Tibial nerve (tissue), 4 donors: ENCODE data around the gene PTPRJ. TPM values are rescaled to one million over a fixed set of nuclear protein-coding genes. Genes with fewer than 3 reads are reported as not detected.

Experiments
- DNase-seq, 2 donors: peaks; one replicate each; pipeline ENCODE4 v3.0.0-alpha.2; 2019; ENCODE audit warnings: low spot score in 2 of 2
- H3K27ac ChIP-seq, 4 donors: fragments of 200-600 bp; sonication (generic) in 3 of 4; one replicate each; pipeline ENCODE4 v1.5.1; 2017 to 2019; ENCODE audit warnings: mild to moderate bottlenecking in 1 of 4
- H3K27me3 ChIP-seq, 2 donors: fragments of 200-600 bp; sonication (generic) in 1 of 2; one replicate each; pipeline versions ENCODE4 v1.5.1 to v1.6.0; 2017 to 2019
- H3K36me3 ChIP-seq, 3 donors: fragments of 200-600 bp; sonication (generic); one replicate each; pipeline ENCODE4 v1.5.1; 2018 to 2019
- H3K4me1 ChIP-seq, 4 donors: fragments of 200-600 bp; sonication (generic) in 3 of 4; one replicate each; pipeline ENCODE4 v1.5.1; 2017 to 2019
- H3K4me3 ChIP-seq, 4 donors: fragments of 200-600 bp; sonication (generic) in 3 of 4; one replicate each; pipeline ENCODE4 v1.5.1; 2017 to 2019; ENCODE audit warnings: mild to moderate bottlenecking in 1 of 4, moderate library complexity in 1 of 4
- H3K9me3 ChIP-seq, 4 donors: fragments of 200-600 bp; sonication (generic) in 3 of 4; one replicate each; pipeline ENCODE4 v1.5.1; 2017 to 2019
- EP300 ChIP-seq, 2 donors: sonication (generic); formaldehyde crosslinking; IDR thresholded peaks; one replicate each; pipeline ENCODE4 v1.6.1; 2017; ENCODE audit warnings: antibody characterized with exemption in 2 of 2, mild to moderate bottlenecking in 1 of 2
- POLR2A ChIP-seq, 2 donors: fragments of 450-650 bp; IDR thresholded peaks; one replicate each; pipeline ENCODE4 v1.6.1; 2017; ENCODE audit warnings: antibody characterized with exemption in 2 of 2, mild to moderate bottlenecking in 2 of 2, moderate library complexity in 2 of 2
- WGBS, 2 donors: methylation state at CpG; one replicate each; pipeline ENCODE4 v1.1.5; 2018; 5-methylcytosine and 5-hydroxymethylcytosine counted together
- total RNA-seq, 4 donors: library from RNA; depleted of rRNA; stranded (reverse); fragments of >200 nt; gene quantifications; one replicate each; pipeline ENCODE4 v1.1.0, GENCODE V29; 2016
- TF ChIP-seq, protein P1 (sequence below), 5 experiments: fragments of 200-600 bp in 3 of 5; fragments of 450-650 bp in 2 of 5; sonication (generic) in 3 of 5; IDR thresholded peaks; one replicate each; pipeline ENCODE4 v1.5.1; 2016 to 2019; ENCODE audit warnings: antibody characterized with exemption in 5 of 5, mild to moderate bottlenecking in 3 of 5, moderate library complexity in 2 of 5

Gene PTPRJ
- total RNA-seq, 4 donors from 2014 or later = 20.5 to 24.3 (median 22.3) TPM

DNA sequence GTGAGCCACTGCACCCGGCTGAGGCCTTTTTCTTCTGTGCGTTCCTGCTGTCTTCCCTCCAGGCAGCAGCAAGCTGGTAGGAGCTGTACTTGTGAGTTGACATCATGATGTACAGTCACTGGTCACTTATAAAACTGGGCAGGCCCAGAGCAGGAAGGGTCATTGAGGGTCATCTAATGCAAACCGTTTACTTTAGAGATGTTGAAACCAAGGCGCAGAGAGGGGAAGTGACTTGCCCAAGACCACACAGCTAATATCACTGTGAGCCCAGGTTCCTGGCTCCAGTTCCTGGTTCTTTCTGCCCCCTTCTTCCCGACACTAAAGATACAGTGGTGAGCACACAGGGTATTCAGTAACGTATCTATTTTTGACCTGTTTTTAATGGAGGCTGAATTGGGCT lies 27.3 kb downstream of the PTPRJ start:
- Histone ChIP-seq H3K4me1 (peaks cover 4 to 74% (median 31%) of the 10 kb centered on the region in 4 donors), H3K27ac (no peak overlapping the region), H3K4me3 (no peak overlapping the region), H3K36me3 (no peaks in the 10 kb centered on the region), H3K27me3 (no peaks in the 10 kb centered on the region), H3K9me3 (no peaks in the 10 kb centered on the region)
- 81 to 82% methylated on average over 6 of the region's 6 CpGs for WGBS, 2 donors
- no peak for DNase-seq
- TF ChIP-seq EP300 (IDR thresholded peaks at IDR 0.05) (no peak), POLR2A (IDR thresholded peaks at IDR 0.05) (no peak)
- TF ChIP-seq, protein P1, sequence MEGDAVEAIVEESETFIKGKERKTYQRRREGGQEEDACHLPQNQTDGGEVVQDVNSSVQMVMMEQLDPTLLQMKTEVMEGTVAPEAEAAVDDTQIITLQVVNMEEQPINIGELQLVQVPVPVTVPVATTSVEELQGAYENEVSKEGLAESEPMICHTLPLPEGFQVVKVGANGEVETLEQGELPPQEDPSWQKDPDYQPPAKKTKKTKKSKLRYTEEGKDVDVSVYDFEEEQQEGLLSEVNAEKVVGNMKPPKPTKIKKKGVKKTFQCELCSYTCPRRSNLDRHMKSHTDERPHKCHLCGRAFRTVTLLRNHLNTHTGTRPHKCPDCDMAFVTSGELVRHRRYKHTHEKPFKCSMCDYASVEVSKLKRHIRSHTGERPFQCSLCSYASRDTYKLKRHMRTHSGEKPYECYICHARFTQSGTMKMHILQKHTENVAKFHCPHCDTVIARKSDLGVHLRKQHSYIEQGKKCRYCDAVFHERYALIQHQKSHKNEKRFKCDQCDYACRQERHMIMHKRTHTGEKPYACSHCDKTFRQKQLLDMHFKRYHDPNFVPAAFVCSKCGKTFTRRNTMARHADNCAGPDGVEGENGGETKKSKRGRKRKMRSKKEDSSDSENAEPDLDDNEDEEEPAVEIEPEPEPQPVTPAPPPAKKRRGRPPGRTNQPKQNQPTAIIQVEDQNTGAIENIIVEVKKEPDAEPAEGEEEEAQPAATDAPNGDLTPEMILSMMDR (IDR thresholded peaks at IDR 0.05) = no peak

- WGBS, 2 donors = 68 to 79% methylated on average over 4 of the region's 4 CpGs
- Histone ChIP-seq H3K9me3 (no peaks in the 10 kb centered on the region), H3K4me3 (no peak overlapping the region), H3K4me1 (peaks cover 4 to 74% (median 33%) of the 10 kb centered on the region in 4 donors), H3K36me3 (no peaks in the 10 kb centered on the region), H3K27me3 (no peaks in the 10 kb centered on the region), H3K27ac (no peak overlapping the region)
- no peak for DNase-seq
- TF ChIP-seq EP300 (IDR thresholded peaks at IDR 0.05) = no peak
- no peak for TF ChIP-seq POLR2A (IDR thresholded peaks at IDR 0.05)
- TF ChIP-seq, protein P1 (IDR thresholded peaks at IDR 0.05) = no peak
Observed at GRCh38 chr11:48008951-48009270, 28.6 kb downstream of the PTPRJ start.

DNA sequence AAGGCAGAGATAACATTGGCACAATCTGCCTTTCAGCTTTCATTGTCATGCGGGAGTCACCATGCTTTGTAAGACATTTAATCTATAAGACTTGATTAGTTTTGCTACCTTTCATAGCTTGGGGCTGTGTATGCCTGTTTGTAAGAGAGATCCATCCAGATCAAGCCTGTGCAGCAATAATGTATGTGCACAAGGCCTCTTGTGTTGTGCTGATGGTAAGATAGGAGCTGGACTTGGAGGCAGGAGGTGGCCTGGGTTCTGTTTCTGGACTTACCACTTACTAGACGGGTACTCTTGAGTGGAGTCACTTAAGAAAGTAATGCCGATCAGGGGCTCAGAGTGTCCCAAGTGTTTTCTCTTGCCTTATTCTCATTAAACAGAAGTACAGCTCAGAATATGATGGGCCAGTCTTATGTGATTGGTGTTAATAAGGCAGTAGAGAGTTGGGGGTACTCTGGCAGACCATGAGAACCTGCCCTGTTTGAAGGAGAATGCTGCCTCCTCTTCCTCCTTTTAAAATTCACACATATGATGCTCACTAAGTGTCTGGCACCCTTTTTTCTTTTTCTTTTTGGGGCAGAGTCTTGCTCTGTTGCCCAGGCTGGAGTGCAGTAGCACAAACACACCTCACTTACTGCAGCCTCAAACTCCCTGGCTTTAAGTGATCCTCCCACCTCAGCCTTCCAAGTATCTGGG lies 30.9 kb downstream of the PTPRJ start:
- 90 to 91% methylated on average over 3 of the region's 3 CpGs for WGBS, 2 donors
- no peaks in the 10 kb centered on the region for H3K9me3 ChIP-seq
- no peaks in the 10 kb centered on the region for H3K36me3 ChIP-seq
- no peak for DNase-seq
- H3K27ac ChIP-seq = peak overlapping the region in 1 of 4 donors; percentile 29
- peaks cover 0 to 72% (median 14%) of the 10 kb centered on the region in 4 donors for H3K4me1 ChIP-seq
- no peak overlapping the region for H3K4me3 ChIP-seq
- TF ChIP-seq POLR2A (IDR thresholded peaks at IDR 0.05) (no peak), EP300 (IDR thresholded peaks at IDR 0.05) (no peak)
- TF ChIP-seq, protein P1 (IDR thresholded peaks at IDR 0.05) = no peak
- no peaks in the 10 kb centered on the region for H3K27me3 ChIP-seq

- no peaks in the 10 kb centered on the region for H3K27me3 ChIP-seq
- H3K4me1 ChIP-seq = peaks cover 0 to 68% (median 15%) of the 10 kb centered on the region in 4 donors
- no peak overlapping the region for H3K4me3 ChIP-seq
- TF ChIP-seq POLR2A (IDR thresholded peaks at IDR 0.05) (no peak), EP300 (IDR thresholded peaks at IDR 0.05) (no peak)
- TF ChIP-seq, protein P1 (IDR thresholded peaks at IDR 0.05) = no peak
- no peak for DNase-seq
- WGBS, 2 donors = 95% methylated on average over 9 of the region's 9 CpGs
- H3K27ac ChIP-seq = peak overlapping the region in 1 of 4 donors; percentile 29
- no peaks in the 10 kb centered on the region for H3K9me3 ChIP-seq
- H3K36me3 ChIP-seq = no peaks in the 10 kb centered on the region
Observed at GRCh38 chr11:48011798-48012391, 31.5 kb downstream of the PTPRJ start.

GRCh38 chr11:48013269-48013901 lies 33.0 kb downstream of the PTPRJ start:
- Histone ChIP-seq H3K4me3 (no peak overlapping the region), H3K9me3 (no peaks in the 10 kb centered on the region), H3K4me1 (peaks cover 0 to 69% (median 29%) of the 10 kb centered on the region in 4 donors), H3K27ac (peak overlapping the region in 3 of 4 donors; percentile 6 to 29 (median 20)), H3K27me3 (no peaks in the 10 kb centered on the region), H3K36me3 (no peaks in the 10 kb centered on the region)
- DNase-seq = no peak
- TF ChIP-seq POLR2A (IDR thresholded peaks at IDR 0.05) = no peak
- no peak for TF ChIP-seq EP300 (IDR thresholded peaks at IDR 0.05)
- TF ChIP-seq, protein P1 (IDR thresholded peaks at IDR 0.05) = no peak
- WGBS, 2 donors = 74 to 88% methylated on average over 6 to 8 of the region's 8 CpGs
